Measurements from ENCODE around the gene KRT84. TPM values are rescaled to one million over a fixed set of nuclear protein-coding genes. Genes with fewer than 3 reads are reported as not detected.

The KRT84 gene
- total and polyA plus RNA-seq, 11 donors, result not detected

GRCh38 chr12:52363111-52363679 lies 22.3 kb downstream of the KRT84 start:
- Histone ChIP-seq H3K27me3 (peaks cover 0 to 11% (median 0%) of the 10 kb centered on the region in 9 donors), H3K36me3 (no peaks in the 10 kb centered on the region), H3K9me3 (no peaks in the 10 kb centered on the region), H3K4me1 (no peaks in the 10 kb centered on the region), H3K4me3 (no peak overlapping the region), H3K27ac (no peak overlapping the region)
- no peak for TF ChIP-seq POLR2A (IDR thresholded peaks at IDR 0.05)
- TF ChIP-seq, protein P1, sequence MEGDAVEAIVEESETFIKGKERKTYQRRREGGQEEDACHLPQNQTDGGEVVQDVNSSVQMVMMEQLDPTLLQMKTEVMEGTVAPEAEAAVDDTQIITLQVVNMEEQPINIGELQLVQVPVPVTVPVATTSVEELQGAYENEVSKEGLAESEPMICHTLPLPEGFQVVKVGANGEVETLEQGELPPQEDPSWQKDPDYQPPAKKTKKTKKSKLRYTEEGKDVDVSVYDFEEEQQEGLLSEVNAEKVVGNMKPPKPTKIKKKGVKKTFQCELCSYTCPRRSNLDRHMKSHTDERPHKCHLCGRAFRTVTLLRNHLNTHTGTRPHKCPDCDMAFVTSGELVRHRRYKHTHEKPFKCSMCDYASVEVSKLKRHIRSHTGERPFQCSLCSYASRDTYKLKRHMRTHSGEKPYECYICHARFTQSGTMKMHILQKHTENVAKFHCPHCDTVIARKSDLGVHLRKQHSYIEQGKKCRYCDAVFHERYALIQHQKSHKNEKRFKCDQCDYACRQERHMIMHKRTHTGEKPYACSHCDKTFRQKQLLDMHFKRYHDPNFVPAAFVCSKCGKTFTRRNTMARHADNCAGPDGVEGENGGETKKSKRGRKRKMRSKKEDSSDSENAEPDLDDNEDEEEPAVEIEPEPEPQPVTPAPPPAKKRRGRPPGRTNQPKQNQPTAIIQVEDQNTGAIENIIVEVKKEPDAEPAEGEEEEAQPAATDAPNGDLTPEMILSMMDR (IDR thresholded peaks at IDR 0.05), result no peak
- ATAC-seq, result no peak
- no peak for DNase-seq
- intact Hi-C loops (cut with DNase I), result no loop called here
- WGBS, 4 donors, result 90 to 94% (median 91%) methylated on average over 12 of the region's 12 CpGs

GRCh38 chr12:52362118-52362726 lies 23.2 kb downstream of the KRT84 start:
- no peaks in the 10 kb centered on the region for H3K36me3 ChIP-seq
- DNase-seq, result no peak
- intact Hi-C loops (cut with DNase I), result no loop called here
- no peaks in the 10 kb centered on the region for H3K4me1 ChIP-seq
- H3K27me3 ChIP-seq, result peaks cover 0 to 12% (median 0%) of the 10 kb centered on the region in 9 donors
- no peak overlapping the region for H3K27ac ChIP-seq
- WGBS, 4 donors, result 79 to 88% (median 83%) methylated on average over 11 of the region's 11 CpGs
- no peak for ATAC-seq
- no peak overlapping the region for H3K4me3 ChIP-seq
- TF ChIP-seq, protein P1 (IDR thresholded peaks at IDR 0.05), result peak in 1 of 12 donors; percentile 13
- no peak for TF ChIP-seq POLR2A (IDR thresholded peaks at IDR 0.05)
- no peaks in the 10 kb centered on the region for H3K9me3 ChIP-seq

DNA sequence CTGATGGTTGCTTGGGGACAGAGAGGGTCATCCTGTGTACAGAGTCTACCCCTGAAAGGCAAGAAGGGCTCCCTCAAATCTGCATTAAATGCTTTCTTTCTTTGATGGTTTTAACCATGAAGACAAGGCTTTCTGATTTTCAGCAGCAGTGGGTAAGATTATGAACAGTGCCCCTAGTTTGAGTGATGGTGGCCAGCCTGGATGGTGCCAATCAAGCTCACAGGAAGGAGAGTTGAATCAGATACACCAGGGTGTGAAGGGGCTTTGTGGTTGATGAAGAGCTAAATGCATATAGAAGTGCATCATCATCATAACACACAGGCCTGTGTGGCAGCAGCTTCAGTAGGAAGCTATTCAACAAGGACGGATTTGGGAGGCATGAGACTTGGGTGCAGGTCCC lies 23.9 kb downstream of the KRT84 start:
- Histone ChIP-seq H3K27ac (no peak overlapping the region), H3K4me1 (no peaks in the 10 kb centered on the region), H3K9me3 (no peaks in the 10 kb centered on the region), H3K36me3 (no peaks in the 10 kb centered on the region), H3K27me3 (peaks cover 0 to 18% (median 0%) of the 10 kb centered on the region in 9 donors), H3K4me3 (no peak overlapping the region)
- TF ChIP-seq, protein P1 (IDR thresholded peaks at IDR 0.05), result no peak
- TF ChIP-seq POLR2A (IDR thresholded peaks at IDR 0.05), result no peak
- WGBS, 4 donors, result 89 to 92% (median 90%) methylated on average over 1 of the region's 1 CpG
- intact Hi-C loops (cut with DNase I), result no loop called here
- DNase-seq, result no peak
- no peak for ATAC-seq

DNA sequence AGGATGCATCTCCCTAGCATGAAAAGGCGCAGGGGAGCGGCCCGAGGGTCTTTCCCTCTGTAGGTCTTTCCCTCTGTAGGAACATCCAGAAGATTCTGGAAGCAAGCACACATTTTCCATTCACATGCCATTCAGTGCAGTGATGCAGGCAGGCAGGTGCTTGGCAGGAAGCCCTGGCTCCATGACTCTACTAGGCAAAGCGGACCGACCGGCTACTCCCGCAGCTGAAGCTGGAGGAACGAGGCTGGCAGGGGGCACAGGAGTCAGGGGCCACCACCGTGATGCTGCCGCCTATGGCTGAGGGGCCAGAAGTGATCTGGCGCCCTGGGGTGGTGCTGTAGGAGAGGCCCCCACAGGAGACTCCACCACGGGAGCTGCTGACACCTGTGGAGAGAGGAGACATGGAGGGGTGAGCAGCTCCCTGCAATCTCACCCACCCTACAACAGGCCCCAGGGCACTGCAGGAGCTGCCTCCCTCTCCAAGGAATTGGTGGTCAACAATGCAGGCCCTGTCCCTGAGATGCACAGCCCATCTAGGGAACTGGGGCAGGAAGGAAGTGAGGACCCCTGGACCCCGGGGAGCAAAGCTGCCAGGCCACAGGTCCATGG lies 24.7 kb downstream of the KRT84 start:
- WGBS, 4 donors, result 80 to 89% (median 84%) methylated on average over 5 to 13 of the region's 13 CpGs
- ATAC-seq, result no peak

More for the DNA sequence above, 24.7 kb downstream of the KRT84 start:
- peaks cover 0 to 26% (median 3%) of the 10 kb centered on the region in 9 donors for H3K27me3 ChIP-seq
- no peak for DNase-seq
- no peak overlapping the region for H3K27ac ChIP-seq
- H3K36me3 ChIP-seq, result no peaks in the 10 kb centered on the region
- intact Hi-C loops (cut with DNase I), result no loop called here
- no peaks in the 10 kb centered on the region for H3K4me1 ChIP-seq
- TF ChIP-seq, protein P1 (IDR thresholded peaks at IDR 0.05), result no peak
- TF ChIP-seq POLR2A (IDR thresholded peaks at IDR 0.05), result no peak
- no peaks in the 10 kb centered on the region for H3K9me3 ChIP-seq
- no peak overlapping the region for H3K4me3 ChIP-seq
